Measurements from ENCODE around the gene TBCD. TPM values are rescaled to one million over a fixed set of nuclear protein-coding genes. Genes with fewer than 3 reads are reported as not detected.

Gene TBCD
- total RNA-seq, 3 donors from 2014 or later: 45.4 to 65.9 (median 53.3) TPM

GRCh38 chr17:82754297-82755208, 2.7 kb downstream of the TBCD start:
- H3K4me3 ChIP-seq: no peak overlapping the region
- no peak overlapping the region for H3K27ac ChIP-seq
- intact Hi-C loops (cut with DNase I; ENCODE audit: low total_unique reads): no loop called here
- H3K36me3 ChIP-seq: no peaks in the 10 kb centered on the region
- peaks cover 2 to 6% of the 10 kb centered on the region in 2 donors for H3K4me1 ChIP-seq
- no peaks in the 10 kb centered on the region for H3K9me3 ChIP-seq
- no peaks in the 10 kb centered on the region for H3K27me3 ChIP-seq
- DNase-seq (ENCODE audit: low spot score in 2 of 2): no peak
- TF ChIP-seq POLR2A (IDR thresholded peaks at IDR 0.05): no peak
- no peak for TF ChIP-seq POLR2AphosphoS5 (IDR thresholded peaks at IDR 0.05)
- no peak for TF ChIP-seq CTCF (IDR thresholded peaks at IDR 0.05)

DNA sequence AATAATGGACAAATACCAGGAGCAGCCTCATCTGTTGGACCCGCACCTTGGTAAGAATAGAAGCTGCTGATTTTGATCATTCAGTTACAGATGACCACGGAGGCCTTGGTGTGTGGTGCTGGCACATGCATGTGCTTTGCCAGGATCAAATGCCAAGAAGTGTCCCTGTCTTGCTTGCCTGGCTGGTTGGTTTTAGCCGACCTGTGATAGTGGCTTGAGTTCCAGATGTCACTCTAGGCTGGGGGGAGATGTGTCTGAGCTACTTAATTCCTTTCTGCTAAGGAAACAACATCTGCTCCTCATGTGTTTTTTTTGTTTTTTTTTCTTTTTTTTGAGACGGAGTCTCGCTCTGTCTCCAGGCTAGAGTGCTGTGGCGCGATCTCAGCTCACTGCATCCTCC, 4.3 kb downstream of the TBCD start:
- H3K27ac ChIP-seq: no peak overlapping the region
- TF ChIP-seq POLR2A (IDR thresholded peaks at IDR 0.05) (no peak), CTCF (IDR thresholded peaks at IDR 0.05) (no peak), POLR2AphosphoS5 (IDR thresholded peaks at IDR 0.05) (no peak)
- H3K4me3 ChIP-seq: no peak overlapping the region
- H3K9me3 ChIP-seq: no peaks in the 10 kb centered on the region
- intact Hi-C loops (cut with DNase I; ENCODE audit: low total_unique reads): no loop called here
- peaks cover 2 to 6% of the 10 kb centered on the region in 2 donors for H3K4me1 ChIP-seq
- no peaks in the 10 kb centered on the region for H3K27me3 ChIP-seq
- no peaks in the 10 kb centered on the region for H3K36me3 ChIP-seq
- no peak for DNase-seq (ENCODE audit: low spot score in 2 of 2)

DNA sequence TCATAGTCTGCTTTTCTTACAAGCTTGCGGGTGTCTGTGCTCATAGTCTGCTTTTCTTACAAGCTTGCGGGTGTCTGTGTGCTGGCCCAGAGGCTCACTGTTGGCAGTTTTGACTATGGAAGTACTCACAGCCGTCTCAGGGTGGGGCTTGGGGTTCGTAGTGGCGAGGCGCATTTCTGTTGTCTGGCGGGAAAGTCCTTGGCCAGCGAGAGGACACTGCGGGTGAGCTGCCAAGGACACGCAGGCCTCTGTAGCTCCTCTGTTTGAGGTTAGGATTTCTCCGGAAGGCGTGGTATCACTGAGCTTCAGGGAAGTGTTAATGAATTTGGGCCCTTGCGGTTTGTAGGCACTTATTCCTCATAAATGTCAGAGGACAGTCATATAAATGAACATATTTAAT, 13.5 kb downstream of the TBCD start:
- intact Hi-C loops (cut with DNase I; ENCODE audit: low total_unique reads): no loop called here
- H3K36me3 ChIP-seq: no peaks in the 10 kb centered on the region
- H3K4me1 ChIP-seq: no peaks in the 10 kb centered on the region
- no peak for DNase-seq (ENCODE audit: low spot score in 2 of 2)
- no peaks in the 10 kb centered on the region for H3K27me3 ChIP-seq
- H3K27ac ChIP-seq: peak overlapping the region in 1 of 2 donors; percentile 6
- TF ChIP-seq POLR2A (IDR thresholded peaks at IDR 0.05) (no peak), CTCF (IDR thresholded peaks at IDR 0.05) (no peak), POLR2AphosphoS5 (IDR thresholded peaks at IDR 0.05) (no peak)
- no peaks in the 10 kb centered on the region for H3K9me3 ChIP-seq
- H3K4me3 ChIP-seq: no peak overlapping the region

DNA sequence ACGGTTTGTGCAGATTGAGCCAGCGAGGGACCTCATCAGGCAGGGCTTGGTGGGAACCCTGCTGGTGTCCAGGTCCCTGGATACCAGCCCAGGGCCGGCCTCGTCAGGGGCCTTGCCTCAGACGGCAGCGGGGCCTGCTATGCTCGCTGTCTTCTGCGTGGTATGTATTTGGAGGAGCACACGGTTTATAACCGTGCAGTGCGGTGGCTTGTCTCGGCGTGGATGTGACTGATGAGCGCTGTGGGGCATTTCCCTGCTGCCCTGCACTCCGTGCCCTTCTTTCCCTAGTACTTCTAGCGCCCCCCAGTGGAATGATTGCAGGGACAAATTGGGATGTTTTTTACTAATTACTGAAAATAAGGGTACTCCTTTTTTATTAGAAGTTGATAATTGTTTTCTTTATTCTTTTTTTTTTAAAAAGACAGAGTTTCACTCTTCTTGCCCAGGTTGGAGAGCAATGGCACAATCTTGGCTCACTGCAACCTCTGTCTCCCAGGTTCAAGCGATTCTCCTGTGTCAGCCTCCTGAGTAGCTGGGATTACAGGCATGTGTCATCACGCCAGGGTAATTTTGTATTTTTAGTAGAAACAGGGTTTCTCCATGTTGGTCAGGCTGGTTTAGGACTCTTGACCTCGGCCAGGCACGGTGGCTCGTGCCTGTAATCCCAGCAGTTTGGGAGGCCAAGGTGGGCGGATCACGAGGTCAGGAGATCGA, 15.3 kb downstream of the TBCD start:
- TF ChIP-seq POLR2AphosphoS5 (IDR thresholded peaks at IDR 0.05) (no peak), CTCF (IDR thresholded peaks at IDR 0.05) (peak; percentile 11 to 33 (median 24))
- Histone ChIP-seq H3K36me3 (no peaks in the 10 kb centered on the region), H3K4me1 (no peaks in the 10 kb centered on the region), H3K27me3 (no peaks in the 10 kb centered on the region), H3K4me3 (no peak overlapping the region), H3K27ac (no peak overlapping the region), H3K9me3 (no peaks in the 10 kb centered on the region)
- DNase-seq (ENCODE audit: low spot score in 2 of 2): no peak
- intact Hi-C loops (cut with DNase I; ENCODE audit: low total_unique reads): no loop called here

GRCh38 chr17:82769041-82769440, 17.2 kb downstream of the TBCD start:
- Histone ChIP-seq H3K27me3 (no peaks in the 10 kb centered on the region), H3K9me3 (no peaks in the 10 kb centered on the region), H3K4me1 (no peaks in the 10 kb centered on the region), H3K4me3 (no peak overlapping the region), H3K36me3 (no peaks in the 10 kb centered on the region), H3K27ac (no peak overlapping the region)
- TF ChIP-seq POLR2A (IDR thresholded peaks at IDR 0.05): no peak
- no peak for TF ChIP-seq CTCF (IDR thresholded peaks at IDR 0.05)
- no peak for TF ChIP-seq POLR2AphosphoS5 (IDR thresholded peaks at IDR 0.05)
- no peak for DNase-seq (ENCODE audit: low spot score in 2 of 2)
- intact Hi-C loops (cut with DNase I; ENCODE audit: low total_unique reads): no loop called here

Data from breast epithelium (tissue), 4 donors.